BLaER1 (cell line): ENCODE measurements around the gene AEBP1.

Experiments used
- H3K27ac ChIP-seq: shearing (Covaris generic); formaldehyde crosslinking; 2 replicates; pipeline ENCODE4 v1.8.1; 2022
- H3K27me3 ChIP-seq: shearing (Covaris generic); formaldehyde crosslinking; 2 replicates; pipeline ENCODE4 v1.8.1; 2022
- H3K36me3 ChIP-seq: shearing (Covaris generic); formaldehyde crosslinking; 2 replicates; pipeline ENCODE4 v1.8.1; 2022
- H3K4me1 ChIP-seq: shearing (Covaris generic); formaldehyde crosslinking; 2 replicates; pipeline ENCODE4 v1.8.1; 2022
- H3K4me2 ChIP-seq: shearing (Covaris generic); formaldehyde crosslinking; 2 replicates; pipeline ENCODE4 v1.8.1; 2022
- H3K4me3 ChIP-seq: shearing (Covaris generic); formaldehyde crosslinking; 2 replicates; pipeline ENCODE4 v1.8.1; 2022
- H3K9ac ChIP-seq: shearing (Covaris generic); formaldehyde crosslinking; 2 replicates; pipeline ENCODE4 v1.8.1; 2022
- H3K9me3 ChIP-seq: shearing (Covaris generic); formaldehyde crosslinking; 2 replicates; pipeline ENCODE4 v1.8.1; 2022
- H4K20me1 ChIP-seq: shearing (Covaris generic); formaldehyde crosslinking; 2 replicates; pipeline ENCODE4 v1.8.1; 2022
- Cebpa-rat ChIP-seq: shearing (Covaris generic); IDR thresholded peaks from 2 replicates; pipeline ENCODE4 v1.8.1; 2022

AEBP1 gene

DNA sequence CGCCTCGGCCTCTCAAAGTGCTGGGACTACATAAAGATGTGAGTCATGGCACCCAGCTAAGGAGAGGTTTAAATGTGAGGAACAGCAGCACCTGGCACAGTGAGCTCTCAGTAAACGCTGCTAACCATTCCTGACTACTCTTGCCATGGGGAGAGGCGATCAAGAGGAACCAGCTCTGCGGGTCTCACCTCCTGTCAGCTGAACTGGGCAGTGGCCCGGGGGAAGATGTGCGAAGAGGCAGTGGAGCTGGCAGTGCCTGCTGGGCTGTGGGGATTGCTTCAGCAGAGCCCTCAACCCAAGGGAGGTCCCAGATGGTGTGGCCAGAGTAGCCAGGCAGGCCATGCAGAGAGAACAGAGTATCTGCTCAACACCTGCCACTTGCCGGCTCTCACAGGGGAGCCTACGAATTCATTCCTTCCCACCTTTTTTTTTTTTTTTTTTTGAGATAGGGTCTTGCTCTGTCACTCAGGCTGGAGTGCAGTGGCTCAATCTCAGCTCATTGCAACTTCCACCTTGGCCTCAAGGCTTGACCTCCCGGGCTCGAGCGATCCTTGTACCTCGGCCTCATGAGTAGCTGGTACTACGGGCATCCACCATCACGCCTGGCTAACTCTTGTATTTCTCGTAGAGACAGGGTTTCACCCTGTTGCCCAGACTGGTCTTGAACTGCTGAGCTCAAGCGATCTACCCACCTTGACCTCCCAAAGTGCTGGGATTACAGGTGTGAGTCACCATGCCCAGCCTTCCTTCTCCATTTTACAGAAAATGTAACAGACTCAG lies 28.7 kb upstream of the AEBP1 start:
- Histone ChIP-seq H3K4me2 (peak overlapping the region; percentile 90), H4K20me1 (peaks cover 13% of the 10 kb centered on the region; the same call in 1 of the 2 replicates), H3K27me3 (no peaks in the 10 kb centered on the region), H3K9ac (no peak overlapping the region), H3K36me3 (peaks cover 91% of the 10 kb centered on the region), H3K9me3 (no peaks in the 10 kb centered on the region), H3K4me3 (no peak overlapping the region), H3K4me1 (peaks cover 100% of the 10 kb centered on the region), H3K27ac (peak overlapping the region; percentile 81; the same call in 1 of the 2 replicates)
- no peak for TF ChIP-seq Cebpa-rat

DNA sequence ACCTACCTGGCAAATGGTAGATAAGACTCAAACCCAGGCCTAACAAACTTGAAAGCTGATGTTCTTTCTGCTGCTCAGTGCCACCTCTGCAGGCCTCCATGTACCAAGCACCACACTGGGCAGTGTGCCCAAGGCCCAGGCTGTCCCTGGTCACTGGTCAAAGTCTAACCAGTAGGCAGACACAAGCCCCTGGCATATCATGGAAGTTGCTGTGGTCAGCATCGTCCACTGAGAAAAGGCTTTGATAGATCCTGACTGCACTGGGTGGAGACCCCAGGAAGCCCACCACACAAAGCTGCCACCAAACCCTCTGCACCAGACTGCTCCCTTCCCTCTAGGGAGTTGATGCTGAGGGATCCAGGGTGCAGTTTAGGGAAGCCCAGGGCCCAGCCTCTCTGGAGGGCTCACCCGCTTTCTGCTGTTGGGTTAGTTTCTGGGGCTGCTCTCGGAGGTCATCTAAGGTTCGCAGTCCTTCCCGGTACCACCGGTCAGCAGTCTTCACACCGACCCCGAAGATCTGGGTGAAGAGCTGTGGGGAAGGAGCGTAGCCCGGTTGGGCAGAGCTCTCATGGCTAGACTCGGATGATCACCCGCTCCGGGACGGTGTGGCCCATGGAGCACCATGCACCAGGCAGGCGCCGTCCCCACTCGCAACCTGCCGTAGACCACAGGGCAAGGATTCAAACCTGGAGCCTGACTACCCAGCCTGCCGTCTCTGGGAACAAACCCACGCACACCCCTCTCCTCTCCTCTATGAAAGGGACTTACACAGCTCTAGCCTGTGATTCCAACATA lies 27.8 kb upstream of the AEBP1 start:
- Histone ChIP-seq H3K27me3 (no peaks in the 10 kb centered on the region), H3K36me3 (peaks cover 93% of the 10 kb centered on the region), H3K9ac (peak overlapping the region; percentile 95; the same call in 1 of the 2 replicates), H4K20me1 (peaks cover 13% of the 10 kb centered on the region; the same call in 1 of the 2 replicates), H3K4me2 (peak overlapping the region; percentile 90; the same call in 1 of the 2 replicates), H3K9me3 (no peaks in the 10 kb centered on the region), H3K27ac (peak overlapping the region; percentile 96; the same call in 1 of the 2 replicates), H3K4me1 (peaks cover 100% of the 10 kb centered on the region), H3K4me3 (no peak overlapping the region)
- no peak for TF ChIP-seq Cebpa-rat

GRCh38 chr7:44077061-44077460 lies 27.1 kb upstream of the AEBP1 start:
- Histone ChIP-seq H4K20me1 (peaks cover 13% of the 10 kb centered on the region; the same call in 1 of the 2 replicates), H3K4me2 (peak overlapping the region; percentile 80), H3K4me3 (no peak overlapping the region), H3K27ac (peak overlapping the region; percentile 96; the same call in 1 of the 2 replicates), H3K36me3 (peaks cover 85% of the 10 kb centered on the region), H3K9me3 (no peaks in the 10 kb centered on the region), H3K27me3 (no peaks in the 10 kb centered on the region), H3K4me1 (peaks cover 97% of the 10 kb centered on the region), H3K9ac (peak overlapping the region; percentile 95)
- no peak for TF ChIP-seq Cebpa-rat

DNA sequence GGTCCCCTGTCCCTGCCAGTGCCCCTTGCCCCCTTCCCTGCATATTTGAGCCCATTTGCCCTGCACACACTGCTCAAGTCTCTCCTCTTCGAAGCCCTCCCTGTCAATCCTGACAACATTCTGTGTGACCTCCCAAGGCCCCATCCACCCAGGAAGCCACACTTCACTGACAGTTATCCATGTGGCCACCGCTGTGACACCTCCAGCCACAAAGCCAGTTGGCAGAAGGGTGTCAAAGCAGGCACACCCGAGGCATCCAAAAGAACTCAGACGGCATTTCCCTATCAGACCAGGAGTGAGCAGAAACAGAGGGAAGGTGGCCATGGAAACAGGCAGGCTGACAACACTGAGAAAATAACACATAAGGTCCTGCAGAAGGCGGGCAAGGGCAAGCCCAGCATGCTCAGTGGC lies 26.5 kb upstream of the AEBP1 start:
- Histone ChIP-seq H4K20me1 (peaks cover 13% of the 10 kb centered on the region; the same call in 1 of the 2 replicates), H3K27me3 (no peaks in the 10 kb centered on the region), H3K9ac (peak overlapping the region; percentile 95), H3K9me3 (no peaks in the 10 kb centered on the region), H3K4me3 (no peak overlapping the region), H3K4me2 (peak overlapping the region; percentile 80), H3K36me3 (peaks cover 82% of the 10 kb centered on the region), H3K27ac (peak overlapping the region; percentile 96), H3K4me1 (peaks cover 91% of the 10 kb centered on the region)
- TF ChIP-seq Cebpa-rat: no peak

- no peaks in the 10 kb centered on the region for H3K27me3 ChIP-seq
- peaks cover 73% of the 10 kb centered on the region for H3K36me3 ChIP-seq
- H3K27ac ChIP-seq: peak overlapping the region; percentile 96
- peaks cover 13% of the 10 kb centered on the region; the same call in 1 of the 2 replicates for H4K20me1 ChIP-seq
- H3K9me3 ChIP-seq: no peaks in the 10 kb centered on the region
- H3K4me2 ChIP-seq: peak overlapping the region; percentile 80
- H3K4me1 ChIP-seq: peaks cover 90% of the 10 kb centered on the region
- H3K9ac ChIP-seq: peak overlapping the region; percentile 95
- TF ChIP-seq Cebpa-rat: no peak
- peak overlapping the region; percentile 84; the same call in 1 of the 2 replicates for H3K4me3 ChIP-seq
Measured at GRCh38 chr7:44078521-44078920, 25.6 kb upstream of the AEBP1 start.

- Histone ChIP-seq H3K4me2 (peak overlapping the region; percentile 80), H3K4me1 (peaks cover 90% of the 10 kb centered on the region), H3K9me3 (no peaks in the 10 kb centered on the region), H3K27ac (peak overlapping the region; percentile 96), H3K9ac (peak overlapping the region; percentile 95), H3K4me3 (peak overlapping the region; percentile 84; the same call in 1 of the 2 replicates), H3K36me3 (peaks cover 64% of the 10 kb centered on the region), H4K20me1 (peaks cover 13% of the 10 kb centered on the region; the same call in 1 of the 2 replicates), H3K27me3 (no peaks in the 10 kb centered on the region)
- TF ChIP-seq Cebpa-rat: no peak
Measured at GRCh38 chr7:44079331-44080021, 24.7 kb upstream of the AEBP1 start.

- no peaks in the 10 kb centered on the region for H3K27me3 ChIP-seq
- H3K9ac ChIP-seq: peak overlapping the region; percentile 95
- H4K20me1 ChIP-seq: peaks cover 13% of the 10 kb centered on the region; the same call in 1 of the 2 replicates
- H3K4me1 ChIP-seq: peaks cover 90% of the 10 kb centered on the region
- peak overlapping the region; percentile 96 for H3K27ac ChIP-seq
- peak overlapping the region; percentile 80 for H3K4me2 ChIP-seq
- H3K9me3 ChIP-seq: no peaks in the 10 kb centered on the region
- H3K36me3 ChIP-seq: peaks cover 58% of the 10 kb centered on the region
- no peak for TF ChIP-seq Cebpa-rat
- peak overlapping the region; percentile 84; the same call in 1 of the 2 replicates for H3K4me3 ChIP-seq
Measured at GRCh38 chr7:44080118-44080517, 24.0 kb upstream of the AEBP1 start.

GRCh38 chr7:44080686-44081265 lies 23.4 kb upstream of the AEBP1 start:
- Histone ChIP-seq H4K20me1 (peaks cover 13% of the 10 kb centered on the region; the same call in 1 of the 2 replicates), H3K4me2 (peak overlapping the region; percentile 80), H3K4me1 (peaks cover 84% of the 10 kb centered on the region), H3K9me3 (no peaks in the 10 kb centered on the region), H3K36me3 (peaks cover 51% of the 10 kb centered on the region), H3K27ac (peak overlapping the region; percentile 96), H3K4me3 (peak overlapping the region; percentile 84), H3K27me3 (no peaks in the 10 kb centered on the region), H3K9ac (peak overlapping the region; percentile 95)
- no peak for TF ChIP-seq Cebpa-rat
